CD4-positive, CD25-positive, alpha-beta regulatory T cell (primary cell): ENCODE data around the gene AGMO. TPM values are rescaled to one million over a fixed set of nuclear protein-coding genes. Genes with fewer than 3 reads are reported as not detected.

Experiments
- ATAC-seq, 2 donors: fragments of 150-1000 bp; cut with Tn5 transposase; one replicate each; pipeline ENCODE4 v1.10.0; 2021; ENCODE audit warnings: low read depth in 2 of 2, moderate number of reproducible peaks in 2 of 2, moderate library complexity in 1 of 2
- DNase-seq, 3 donors: peaks; one replicate each; pipeline versions ENCODE4 v3.0.0 to v3.0.0-alpha.2; 2012 to 2022; ENCODE audit warnings: mixed read lengths in 1 of 3
- H3K27ac ChIP-seq: one replicate; pipeline ENCODE4 v1.7.0; 2013; ENCODE audit warnings: mild to moderate bottlenecking, low read length; ENCODE audit not compliant: insufficient read depth, poor library complexity, severe bottlenecking
- H3K27me3 ChIP-seq: one replicate; pipeline ENCODE4 v1.7.0; 2013; ENCODE audit warnings: low read length; ENCODE audit not compliant: control insufficient read depth, insufficient read depth
- H3K36me3 ChIP-seq: one replicate; pipeline ENCODE4 v1.7.0; 2013; ENCODE audit warnings: mild to moderate bottlenecking, low read length, moderate library complexity; ENCODE audit not compliant: control insufficient read depth, insufficient read depth
- H3K4me1 ChIP-seq: 2 replicates; pipeline ENCODE4 v1.7.0; 2013; ENCODE audit warnings: mild to moderate bottlenecking, low read length; ENCODE audit not compliant: insufficient read depth, control insufficient read depth, poor library complexity, severe bottlenecking
- H3K4me3 ChIP-seq: one replicate; pipeline ENCODE4 v1.7.0; 2013; ENCODE audit warnings: low read depth, mild to moderate bottlenecking, low read length, moderate library complexity
- H3K9me3 ChIP-seq, 2 experiments: 1 replicate in 1 of 2; 2 replicates in 1 of 2; pipeline ENCODE4 v1.7.0; 2013; ENCODE audit warnings: low read length in 2 of 2, mild to moderate bottlenecking in 1 of 2, moderate library complexity in 1 of 2; ENCODE audit not compliant: control insufficient read depth in 2 of 2
- H3K27ac Mint-ChIP-seq, 3 donors: one replicate each; pipeline ENCODE4 v1.8.0; 2020 to 2022; ENCODE audit warnings: mild to moderate bottlenecking in 3 of 3, mixed read lengths in 3 of 3, moderate library complexity in 2 of 3
- H3K27me3 Mint-ChIP-seq: one replicate; pipeline ENCODE4 v1.8.0; 2022; ENCODE audit warnings: mild to moderate bottlenecking, mixed read lengths
- H3K36me3 Mint-ChIP-seq: one replicate; pipeline ENCODE4 v1.8.0; 2020; ENCODE audit warnings: mixed read lengths
- H3K4me1 Mint-ChIP-seq, 4 donors: one replicate each; pipeline ENCODE4 v1.8.0; 2020 to 2022; ENCODE audit warnings: mixed read lengths in 4 of 4, mild to moderate bottlenecking in 1 of 4
- H3K4me3 Mint-ChIP-seq, 4 donors: one replicate each; pipeline ENCODE4 v1.8.0; 2020 to 2022; ENCODE audit warnings: mild to moderate bottlenecking in 4 of 4, mixed read lengths in 4 of 4, moderate library complexity in 3 of 4
- H3K9me3 Mint-ChIP-seq, 7 donors: one replicate each; pipeline ENCODE4 v1.8.0; 2020 to 2022; ENCODE audit warnings: mixed read lengths in 7 of 7, mild to moderate bottlenecking in 3 of 7, moderate library complexity in 2 of 7
- polyA plus RNA-seq, 4 donors: library from polyadenylated mRNA; unstranded; fragments of 300-500 nt; fragmentation: Illumina TruSeq; gene quantifications; one replicate each; pipeline ENCODE4 v1.2.3, GENCODE V29; 2021
- total RNA-seq: library from RNA; stranded (reverse); gene quantifications from one replicate; pipeline ENCODE4 v1.2.3, GENCODE V29; 2022

Gene AGMO
- total and polyA plus RNA-seq, 5 donors from 2014 or later = not detected

- Histone ChIP-seq H3K27ac (no peak overlapping the region), H3K4me1 (no peaks in the 10 kb centered on the region), H3K9me3 (peaks cover 2 to 3% of the 10 kb centered on the region in 2 experiments), H3K4me3 (no peak overlapping the region), H3K36me3 (no peaks in the 10 kb centered on the region), H3K27me3 (no peaks in the 10 kb centered on the region)
- ATAC-seq (no peak), DNase-seq (no peak)
- H3K4me1 Mint-ChIP-seq = no peaks in the 10 kb centered on the region
- no peaks in the 10 kb centered on the region for H3K27me3 Mint-ChIP-seq
- H3K9me3 Mint-ChIP-seq = peaks cover 0 to 25% (median 2%) of the 10 kb centered on the region in 7 donors
- no peaks in the 10 kb centered on the region for H3K36me3 Mint-ChIP-seq
- H3K27ac Mint-ChIP-seq = no peak overlapping the region
- H3K4me3 Mint-ChIP-seq = no peak overlapping the region
Observed at GRCh38 chr7:15396210-15397158, 165.3 kb downstream of the AGMO start.

- no peak for DNase-seq
- ATAC-seq = no peak
- Histone ChIP-seq H3K4me1 (no peaks in the 10 kb centered on the region), H3K4me3 (no peak overlapping the region), H3K27me3 (no peaks in the 10 kb centered on the region), H3K9me3 (peaks cover 1 to 4% of the 10 kb centered on the region in 2 experiments), H3K27ac (no peak overlapping the region), H3K36me3 (no peaks in the 10 kb centered on the region)
- H3K36me3 Mint-ChIP-seq = no peaks in the 10 kb centered on the region
- H3K9me3 Mint-ChIP-seq = peaks cover 0 to 10% (median 3%) of the 10 kb centered on the region in 7 donors
- no peaks in the 10 kb centered on the region for H3K27me3 Mint-ChIP-seq
- no peak overlapping the region for H3K27ac Mint-ChIP-seq
- no peaks in the 10 kb centered on the region for H3K4me1 Mint-ChIP-seq
- H3K4me3 Mint-ChIP-seq = no peak overlapping the region
Observed at GRCh38 chr7:15389073-15389472, 172.7 kb downstream of the AGMO start.

GRCh38 chr7:15378494-15379145 is 183.2 kb downstream of the AGMO start:
- ATAC-seq = no peak
- Histone ChIP-seq H3K4me3 (no peak overlapping the region), H3K27me3 (no peaks in the 10 kb centered on the region), H3K4me1 (no peaks in the 10 kb centered on the region), H3K27ac (no peak overlapping the region), H3K36me3 (no peaks in the 10 kb centered on the region), H3K9me3 (no peaks in the 10 kb centered on the region)
- no peak overlapping the region for H3K4me3 Mint-ChIP-seq
- H3K9me3 Mint-ChIP-seq = peaks cover 0 to 14% (median 8%) of the 10 kb centered on the region in 7 donors
- DNase-seq = no peak
- no peaks in the 10 kb centered on the region for H3K36me3 Mint-ChIP-seq
- no peak overlapping the region for H3K27ac Mint-ChIP-seq
- H3K27me3 Mint-ChIP-seq = no peaks in the 10 kb centered on the region
- no peaks in the 10 kb centered on the region for H3K4me1 Mint-ChIP-seq

GRCh38 chr7:15376600-15376999 is 185.2 kb downstream of the AGMO start:
- H3K27ac ChIP-seq = no peak overlapping the region
- no peaks in the 10 kb centered on the region for H3K9me3 ChIP-seq
- ATAC-seq (no peak), DNase-seq (no peak)
- peaks cover 0 to 14% (median 7%) of the 10 kb centered on the region in 7 donors for H3K9me3 Mint-ChIP-seq
- H3K4me3 ChIP-seq = no peak overlapping the region
- no peaks in the 10 kb centered on the region for H3K4me1 Mint-ChIP-seq
- H3K36me3 Mint-ChIP-seq = no peaks in the 10 kb centered on the region
- no peaks in the 10 kb centered on the region for H3K27me3 ChIP-seq
- no peaks in the 10 kb centered on the region for H3K27me3 Mint-ChIP-seq
- no peak overlapping the region for H3K27ac Mint-ChIP-seq
- H3K4me1 ChIP-seq = no peaks in the 10 kb centered on the region
- no peaks in the 10 kb centered on the region for H3K36me3 ChIP-seq
- no peak overlapping the region for H3K4me3 Mint-ChIP-seq

- no peak for ATAC-seq
- H3K36me3 ChIP-seq = no peaks in the 10 kb centered on the region
- H3K4me3 ChIP-seq = no peak overlapping the region
- Mint-ChIP-seq H3K27ac (no peak overlapping the region), H3K27me3 (no peaks in the 10 kb centered on the region), H3K4me3 (no peak overlapping the region), H3K4me1 (no peaks in the 10 kb centered on the region), H3K9me3 (peaks cover 2 to 15% (median 8%) of the 10 kb centered on the region in 7 donors), H3K36me3 (no peaks in the 10 kb centered on the region)
- no peak for DNase-seq
- H3K27me3 ChIP-seq = no peaks in the 10 kb centered on the region
- no peaks in the 10 kb centered on the region for H3K9me3 ChIP-seq
- no peaks in the 10 kb centered on the region for H3K4me1 ChIP-seq
- no peak overlapping the region for H3K27ac ChIP-seq
Observed at GRCh38 chr7:15370441-15370840, 191.4 kb downstream of the AGMO start.

- H3K27me3 ChIP-seq = no peaks in the 10 kb centered on the region
- Mint-ChIP-seq H3K4me3 (no peak overlapping the region), H3K36me3 (no peaks in the 10 kb centered on the region), H3K27me3 (no peaks in the 10 kb centered on the region), H3K27ac (no peak overlapping the region), H3K4me1 (no peaks in the 10 kb centered on the region), H3K9me3 (peaks cover 2 to 15% (median 8%) of the 10 kb centered on the region in 7 donors)
- no peak overlapping the region for H3K4me3 ChIP-seq
- H3K9me3 ChIP-seq = no peaks in the 10 kb centered on the region
- no peaks in the 10 kb centered on the region for H3K36me3 ChIP-seq
- ATAC-seq (no peak), DNase-seq (no peak)
- no peaks in the 10 kb centered on the region for H3K4me1 ChIP-seq
- no peak overlapping the region for H3K27ac ChIP-seq
Observed at GRCh38 chr7:15368653-15369052, 193.2 kb downstream of the AGMO start.

GRCh38 chr7:15367897-15368296 is 193.9 kb downstream of the AGMO start:
- H3K27ac Mint-ChIP-seq = peak overlapping the region in 1 of 3 donors; percentile 12
- no peaks in the 10 kb centered on the region for H3K4me1 Mint-ChIP-seq
- DNase-seq (no peak), ATAC-seq (no peak)
- H3K27me3 Mint-ChIP-seq = no peaks in the 10 kb centered on the region
- H3K36me3 Mint-ChIP-seq = no peaks in the 10 kb centered on the region
- Histone ChIP-seq H3K27ac (no peak overlapping the region), H3K27me3 (no peaks in the 10 kb centered on the region), H3K9me3 (no peaks in the 10 kb centered on the region), H3K4me3 (no peak overlapping the region), H3K4me1 (no peaks in the 10 kb centered on the region), H3K36me3 (no peaks in the 10 kb centered on the region)
- peaks cover 2 to 15% (median 8%) of the 10 kb centered on the region in 7 donors for H3K9me3 Mint-ChIP-seq
- no peak overlapping the region for H3K4me3 Mint-ChIP-seq
